GM19193 (cell line): ENCODE data around the gene GSTT4.
"Not testable (repeated sequence)": the region's sequence is repeated elsewhere in the genome, so short reads cannot be mapped to it uniquely, and the experiment has no call there.

Experiments
- POLR2A ChIP-seq: IDR thresholded peaks from 4 replicates; pipeline ENCODE4 v1.6.1; 2011; ENCODE audit not compliant: insufficient read depth, insufficient read length; ENCODE audit errors: extremely low read depth

Gene GSTT4

GRCh38 chr22:23961084-23961771, 44.0 kb downstream of the GSTT4 start, which contains the start of gene GSTT2B:
Gene GSTT2B (minus strand): TSS chr22:23961195. CDS start chr22:23961131, 64 bp downstream.
- not testable (repeated sequence) for TF ChIP-seq POLR2A
